DOHH2 (cell line): ENCODE results near the gene HAPLN2.

Experiments used
- H3F3A ChIP-seq: fragments of 200-600 bp; sonication (generic), shearing (Covaris generic); 2 replicates; pipeline ENCODE4 v1.6.0; 2016; ENCODE audit warnings: antibody characterized with exemption, mild to moderate bottlenecking; ENCODE audit not compliant: control insufficient read depth, insufficient read depth
- H3K27ac ChIP-seq: fragments of 200-600 bp; sonication (generic); 2 replicates; pipeline ENCODE4 v1.5.1; 2014; ENCODE audit warnings: low read depth, mild to moderate bottlenecking, low read length, moderate library complexity
- H3K27me3 ChIP-seq: fragments of 200-600 bp; sonication (generic); 2 replicates; pipeline ENCODE4 v1.6.1; 2014; ENCODE audit warnings: mild to moderate bottlenecking, low read length, mixed read lengths; ENCODE audit not compliant: control insufficient read depth
- H3K36me3 ChIP-seq: fragments of 200-600 bp; sonication (generic); 2 replicates; pipeline ENCODE4 v1.6.1; 2014; ENCODE audit warnings: mild to moderate bottlenecking, low read length, moderate library complexity, mixed read lengths; ENCODE audit not compliant: control insufficient read depth
- H3K4me1 ChIP-seq: fragments of 200-600 bp; sonication (generic); 2 replicates; pipeline ENCODE4 v1.6.1; 2014; ENCODE audit warnings: mild to moderate bottlenecking, low read length, mixed read lengths; ENCODE audit not compliant: control insufficient read depth
- H3K4me2 ChIP-seq: fragments of 200-600 bp; sonication (generic); 2 replicates; pipeline ENCODE4 v1.6.0; 2014; ENCODE audit warnings: mild to moderate bottlenecking, low read length, moderate library complexity
- H3K4me3 ChIP-seq: fragments of 200-600 bp; sonication (generic); 2 replicates; pipeline ENCODE4 v1.5.1; 2014; ENCODE audit warnings: mild to moderate bottlenecking, low read length, mixed read lengths
- H3K79me2 ChIP-seq: fragments of 200-600 bp; sonication (generic); 2 replicates; pipeline ENCODE4 v1.6.1; 2014; ENCODE audit warnings: mild to moderate bottlenecking, low read length, mixed read lengths; ENCODE audit not compliant: control insufficient read depth
- H3K9me2 ChIP-seq: fragments of 200-600 bp; sonication (generic); replicated peaks from 2 replicates; pipeline ENCODE4 v1.6.1; 2014; ENCODE audit warnings: mild to moderate bottlenecking, low read length, mixed read lengths; ENCODE audit not compliant: control insufficient read depth
- H3K9me3 ChIP-seq: fragments of 200-600 bp; sonication (generic); 2 replicates; pipeline ENCODE4 v1.6.1; 2014; ENCODE audit warnings: antibody characterized with exemption, low read length, mixed read lengths; ENCODE audit not compliant: control insufficient read depth, insufficient read depth
- H4K20me1 ChIP-seq: fragments of 200-600 bp; sonication (generic); 2 replicates; pipeline ENCODE4 v1.6.0; 2014; ENCODE audit warnings: low read depth, mild to moderate bottlenecking, antibody characterized with exemption, low read length, moderate library complexity; ENCODE audit not compliant: control insufficient read depth, insufficient read depth
- EZH2phosphoT487 ChIP-seq: fragments of 200-600 bp; sonication (generic); IDR thresholded peaks from 2 replicates; pipeline ENCODE4 v1.6.1; 2017; ENCODE audit warnings: borderline replicate concordance, mild to moderate bottlenecking, antibody characterized with exemption, low read length, moderate library complexity, mixed read lengths
- TF ChIP-seq, protein P1 (sequence below): fragments of 200-600 bp; sonication (generic); IDR thresholded peaks from one replicate; pipeline ENCODE4 v1.5.1; 2014; ENCODE audit warnings: antibody characterized with exemption, mild to moderate bottlenecking, low read depth, low read length; ENCODE audit not compliant: poor library complexity, severe bottlenecking

Gene HAPLN2

DNA sequence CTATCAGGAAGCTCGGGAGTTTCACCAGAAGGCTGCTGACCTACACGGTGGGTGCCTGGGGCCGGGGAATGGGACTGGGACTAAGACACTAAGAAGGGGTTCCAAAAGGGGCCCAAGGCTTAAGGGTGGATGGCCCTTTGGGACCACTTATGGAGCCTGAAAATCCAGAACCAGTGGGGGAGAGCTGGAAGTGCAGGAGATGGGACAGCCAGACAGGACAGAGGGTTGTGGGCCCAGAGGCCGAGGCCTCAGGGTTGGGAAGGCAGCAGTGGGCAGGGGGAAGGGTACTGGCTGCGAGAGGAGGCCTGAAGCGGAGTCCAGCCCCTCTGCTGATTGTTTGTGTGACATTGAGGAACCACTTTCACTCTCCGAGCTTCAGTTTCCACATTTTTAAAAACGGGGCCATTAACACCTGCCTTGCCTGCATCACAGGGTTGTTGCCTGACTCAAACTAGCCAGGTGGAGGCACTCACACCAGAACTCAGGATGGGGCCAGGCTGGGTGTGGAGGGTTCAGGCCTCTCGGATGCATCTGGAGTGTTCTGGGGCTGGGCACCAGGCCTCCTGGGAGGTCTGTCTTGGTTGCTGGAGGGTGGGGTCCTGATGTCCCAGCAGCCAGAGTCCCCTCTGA, 36.7 kb upstream of the HAPLN2 start:
- Histone ChIP-seq H3K36me3 (no peaks in the 10 kb centered on the region), H3K27me3 (no peaks in the 10 kb centered on the region), H3K79me2 (no peaks in the 10 kb centered on the region), H3K9me2 (no peaks in the 10 kb centered on the region), H3F3A (no peaks in the 10 kb centered on the region), H3K4me2 (peak overlapping the region; percentile 39), H4K20me1 (no peaks in the 10 kb centered on the region), H3K4me3 (peak overlapping the region; percentile 15; the same call in 1 of the 2 replicates), H3K27ac (no peak overlapping the region), H3K9me3 (no peaks in the 10 kb centered on the region), H3K4me1 (peaks cover 30% of the 10 kb centered on the region)
- TF ChIP-seq, protein P1, sequence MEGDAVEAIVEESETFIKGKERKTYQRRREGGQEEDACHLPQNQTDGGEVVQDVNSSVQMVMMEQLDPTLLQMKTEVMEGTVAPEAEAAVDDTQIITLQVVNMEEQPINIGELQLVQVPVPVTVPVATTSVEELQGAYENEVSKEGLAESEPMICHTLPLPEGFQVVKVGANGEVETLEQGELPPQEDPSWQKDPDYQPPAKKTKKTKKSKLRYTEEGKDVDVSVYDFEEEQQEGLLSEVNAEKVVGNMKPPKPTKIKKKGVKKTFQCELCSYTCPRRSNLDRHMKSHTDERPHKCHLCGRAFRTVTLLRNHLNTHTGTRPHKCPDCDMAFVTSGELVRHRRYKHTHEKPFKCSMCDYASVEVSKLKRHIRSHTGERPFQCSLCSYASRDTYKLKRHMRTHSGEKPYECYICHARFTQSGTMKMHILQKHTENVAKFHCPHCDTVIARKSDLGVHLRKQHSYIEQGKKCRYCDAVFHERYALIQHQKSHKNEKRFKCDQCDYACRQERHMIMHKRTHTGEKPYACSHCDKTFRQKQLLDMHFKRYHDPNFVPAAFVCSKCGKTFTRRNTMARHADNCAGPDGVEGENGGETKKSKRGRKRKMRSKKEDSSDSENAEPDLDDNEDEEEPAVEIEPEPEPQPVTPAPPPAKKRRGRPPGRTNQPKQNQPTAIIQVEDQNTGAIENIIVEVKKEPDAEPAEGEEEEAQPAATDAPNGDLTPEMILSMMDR = no peak
- TF ChIP-seq EZH2phosphoT487 = no peak

DNA sequence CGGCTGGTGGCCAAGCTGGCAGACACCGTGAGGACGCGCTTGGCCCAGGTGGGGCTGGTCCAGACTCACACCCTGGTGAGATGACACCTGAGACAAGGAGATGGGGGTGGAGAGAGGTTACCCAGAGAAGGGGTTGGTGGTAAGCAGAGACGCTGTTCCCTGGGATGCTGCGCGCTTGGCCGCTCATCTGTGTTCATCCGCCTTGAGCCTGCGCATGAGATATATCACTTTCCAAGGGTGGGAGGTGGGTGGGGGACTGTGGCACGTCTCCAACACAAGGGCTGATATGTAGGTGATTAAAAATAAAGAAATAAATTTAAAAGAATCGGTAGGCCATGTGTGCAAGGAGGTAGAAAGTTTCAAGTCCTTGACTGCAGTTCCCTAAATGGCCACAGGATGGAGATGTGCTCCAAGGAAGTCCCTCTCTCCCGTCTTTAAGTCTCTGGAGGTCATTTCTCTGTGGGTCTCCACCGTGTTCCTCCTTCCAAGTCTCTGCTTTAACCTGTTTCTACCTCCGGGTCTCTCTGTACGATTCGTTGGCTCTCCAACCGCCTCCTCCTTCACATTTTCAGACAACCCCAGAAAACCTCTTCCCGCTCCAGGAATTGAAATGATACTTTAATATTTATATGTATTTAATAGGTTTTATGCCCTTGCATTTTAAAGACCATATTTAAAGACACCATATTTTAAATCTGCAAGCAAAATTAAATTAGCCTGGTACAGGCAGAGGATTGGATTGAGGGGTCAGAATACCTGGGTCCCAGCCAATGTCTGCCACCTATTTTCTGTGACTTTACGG, 35.2 kb upstream of the HAPLN2 start:
- Histone ChIP-seq H3F3A (0 out of 2 replicates have a peak, but pooled peaks cover 2% of the 10 kb centered on the region), H3K4me2 (0 out of 2 replicates have a peak overlapping the region, but pooled peaks have one; percentile 26), H4K20me1 (no peaks in the 10 kb centered on the region), H3K9me2 (no peaks in the 10 kb centered on the region), H3K4me3 (no peak overlapping the region), H3K9me3 (no peaks in the 10 kb centered on the region), H3K27ac (no peak overlapping the region), H3K36me3 (no peaks in the 10 kb centered on the region), H3K79me2 (no peaks in the 10 kb centered on the region), H3K27me3 (no peaks in the 10 kb centered on the region), H3K4me1 (peaks cover 30% of the 10 kb centered on the region)
- TF ChIP-seq EZH2phosphoT487 = no peak
- TF ChIP-seq, protein P1 = peak; percentile 64

DNA sequence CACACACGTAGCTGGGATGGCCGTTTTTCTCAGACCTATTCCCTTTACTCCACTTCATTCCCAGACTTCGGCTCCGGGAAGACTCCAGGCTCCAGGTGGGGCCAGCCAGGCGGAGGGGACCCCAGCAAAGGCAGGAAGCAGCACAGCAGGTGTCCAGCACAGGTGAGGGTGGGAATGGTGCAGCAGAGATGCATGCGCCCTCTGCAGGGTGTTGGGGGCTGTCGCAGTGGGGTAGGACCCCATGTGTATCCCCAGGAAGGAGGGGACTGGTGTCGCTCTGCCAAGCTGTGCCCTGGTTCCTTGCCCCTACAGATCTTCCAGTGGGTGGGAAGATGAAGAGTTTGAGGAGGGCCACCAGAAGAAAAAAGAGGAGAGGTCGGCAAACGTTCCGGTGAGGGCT, 34.4 kb upstream of the HAPLN2 start:
- no peaks in the 10 kb centered on the region for H4K20me1 ChIP-seq
- H3K9me3 ChIP-seq = no peaks in the 10 kb centered on the region
- H3F3A ChIP-seq = 0 out of 2 replicates have a peak, but pooled peaks cover 2% of the 10 kb centered on the region
- H3K4me1 ChIP-seq = peaks cover 30% of the 10 kb centered on the region
- H3K27ac ChIP-seq = no peak overlapping the region
- no peaks in the 10 kb centered on the region for H3K27me3 ChIP-seq
- no peaks in the 10 kb centered on the region for H3K79me2 ChIP-seq
- TF ChIP-seq EZH2phosphoT487 = no peak
- TF ChIP-seq, protein P1 = peak; percentile 92
- no peaks in the 10 kb centered on the region for H3K9me2 ChIP-seq
- no peaks in the 10 kb centered on the region for H3K36me3 ChIP-seq
- H3K4me2 ChIP-seq = peak overlapping the region; percentile 17; the same call in 1 of the 2 replicates
- H3K4me3 ChIP-seq = no peak overlapping the region
